ENCODE data around the gene TEAD2.

Gene TEAD2

DNA sequence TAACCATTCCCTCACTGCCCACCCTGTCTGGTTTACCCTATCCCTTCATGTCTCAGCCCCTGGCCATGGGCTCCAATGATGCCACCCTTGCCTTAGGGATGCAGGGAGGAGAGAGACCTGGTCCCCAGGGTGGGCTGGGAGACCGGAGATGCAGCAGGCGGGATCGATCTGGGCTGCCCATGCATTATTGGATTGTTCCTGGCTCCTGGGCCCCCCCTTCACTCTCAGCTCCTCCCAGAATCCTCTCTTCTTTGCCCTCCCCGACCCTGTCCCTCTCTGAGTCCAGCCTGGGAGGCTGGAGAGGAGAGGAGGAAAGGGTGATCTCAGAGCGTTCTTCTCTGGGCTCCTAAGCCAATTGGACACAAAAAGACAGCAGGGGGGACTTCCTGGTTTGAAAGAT lies 31.7 kb upstream of the TEAD2 start:
- H3K4me3 ChIP-seq (ENCODE audit: low read length) = no peak overlapping the region
- no peak for DNase-seq (ENCODE audit: low read depth)
- TF ChIP-seq, protein P1, sequence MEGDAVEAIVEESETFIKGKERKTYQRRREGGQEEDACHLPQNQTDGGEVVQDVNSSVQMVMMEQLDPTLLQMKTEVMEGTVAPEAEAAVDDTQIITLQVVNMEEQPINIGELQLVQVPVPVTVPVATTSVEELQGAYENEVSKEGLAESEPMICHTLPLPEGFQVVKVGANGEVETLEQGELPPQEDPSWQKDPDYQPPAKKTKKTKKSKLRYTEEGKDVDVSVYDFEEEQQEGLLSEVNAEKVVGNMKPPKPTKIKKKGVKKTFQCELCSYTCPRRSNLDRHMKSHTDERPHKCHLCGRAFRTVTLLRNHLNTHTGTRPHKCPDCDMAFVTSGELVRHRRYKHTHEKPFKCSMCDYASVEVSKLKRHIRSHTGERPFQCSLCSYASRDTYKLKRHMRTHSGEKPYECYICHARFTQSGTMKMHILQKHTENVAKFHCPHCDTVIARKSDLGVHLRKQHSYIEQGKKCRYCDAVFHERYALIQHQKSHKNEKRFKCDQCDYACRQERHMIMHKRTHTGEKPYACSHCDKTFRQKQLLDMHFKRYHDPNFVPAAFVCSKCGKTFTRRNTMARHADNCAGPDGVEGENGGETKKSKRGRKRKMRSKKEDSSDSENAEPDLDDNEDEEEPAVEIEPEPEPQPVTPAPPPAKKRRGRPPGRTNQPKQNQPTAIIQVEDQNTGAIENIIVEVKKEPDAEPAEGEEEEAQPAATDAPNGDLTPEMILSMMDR (conservative IDR thresholded peaks at IDR 0.05; ENCODE audit: low read depth, low read length) = no peak

DNA sequence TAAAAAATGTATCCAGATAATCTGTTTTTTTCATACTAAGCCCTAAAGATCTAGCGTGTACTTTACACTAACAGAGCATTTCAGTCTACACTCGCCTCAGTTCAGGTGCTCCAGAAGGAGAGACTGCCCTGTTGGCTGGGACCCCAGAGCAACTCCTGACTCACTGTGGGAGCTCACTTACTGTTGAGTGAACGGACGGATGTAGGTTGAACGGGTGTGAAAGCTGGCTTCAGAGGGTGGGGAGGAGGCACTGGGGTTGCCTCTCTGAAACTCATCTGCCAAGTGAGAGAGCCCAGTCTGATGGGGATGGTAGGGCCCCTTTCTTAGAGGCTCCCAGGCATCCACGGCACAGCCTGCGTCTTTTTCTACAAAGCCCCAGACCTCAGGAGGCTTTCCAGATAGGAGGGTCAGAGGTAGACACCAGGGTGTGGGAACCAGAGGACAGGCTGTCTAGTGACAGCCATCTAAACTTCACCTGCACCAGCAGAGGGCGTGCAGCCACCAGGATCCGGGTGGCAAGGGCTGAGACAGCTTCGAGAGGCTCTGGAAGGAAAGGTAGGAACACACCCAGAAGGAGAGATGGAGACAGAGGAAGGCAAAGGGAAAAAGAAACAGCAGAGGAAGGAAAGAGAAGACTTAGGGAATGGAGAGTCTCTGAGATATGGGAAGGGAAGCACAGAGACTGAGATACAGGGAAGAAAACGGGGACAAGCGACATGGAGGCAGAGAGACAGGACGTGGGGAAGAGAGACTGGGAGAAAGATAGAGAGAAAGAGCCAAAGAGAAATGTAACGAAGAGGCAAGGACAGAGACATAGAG lies 29.6 kb upstream of the TEAD2 start:
- no peak for DNase-seq (ENCODE audit: low read depth)
- no peak overlapping the region for H3K4me3 ChIP-seq (ENCODE audit: low read length)
- TF ChIP-seq, protein P1 (conservative IDR thresholded peaks at IDR 0.05; ENCODE audit: low read depth, low read length) = peak; percentile 87

DNA sequence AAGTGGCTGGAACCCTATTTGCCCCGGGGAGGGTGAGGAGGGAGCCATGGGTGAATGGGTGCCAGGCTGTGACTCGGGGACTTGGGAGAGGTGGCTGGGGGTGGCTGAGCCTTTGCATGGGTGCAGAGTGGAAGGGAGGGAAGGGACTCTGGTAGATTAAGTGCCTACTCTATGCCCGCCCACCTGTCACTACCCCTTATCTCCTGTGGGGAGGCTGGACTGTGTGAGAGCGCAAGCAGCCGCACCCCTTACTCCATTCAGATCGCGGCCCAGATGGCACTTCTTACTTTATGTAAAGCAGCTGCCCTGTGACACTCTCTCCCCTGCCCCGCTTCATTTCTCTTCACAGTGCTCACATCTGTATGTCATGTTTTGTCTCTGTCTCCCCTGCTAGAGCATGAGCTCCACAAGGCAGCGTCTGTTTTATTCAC lies 28.7 kb upstream of the TEAD2 start:
- H3K4me3 ChIP-seq (ENCODE audit: low read length) = no peak overlapping the region
- DNase-seq (ENCODE audit: low read depth) = no peak
- TF ChIP-seq, protein P1 (conservative IDR thresholded peaks at IDR 0.05; ENCODE audit: low read depth, low read length) = no peak

DNA sequence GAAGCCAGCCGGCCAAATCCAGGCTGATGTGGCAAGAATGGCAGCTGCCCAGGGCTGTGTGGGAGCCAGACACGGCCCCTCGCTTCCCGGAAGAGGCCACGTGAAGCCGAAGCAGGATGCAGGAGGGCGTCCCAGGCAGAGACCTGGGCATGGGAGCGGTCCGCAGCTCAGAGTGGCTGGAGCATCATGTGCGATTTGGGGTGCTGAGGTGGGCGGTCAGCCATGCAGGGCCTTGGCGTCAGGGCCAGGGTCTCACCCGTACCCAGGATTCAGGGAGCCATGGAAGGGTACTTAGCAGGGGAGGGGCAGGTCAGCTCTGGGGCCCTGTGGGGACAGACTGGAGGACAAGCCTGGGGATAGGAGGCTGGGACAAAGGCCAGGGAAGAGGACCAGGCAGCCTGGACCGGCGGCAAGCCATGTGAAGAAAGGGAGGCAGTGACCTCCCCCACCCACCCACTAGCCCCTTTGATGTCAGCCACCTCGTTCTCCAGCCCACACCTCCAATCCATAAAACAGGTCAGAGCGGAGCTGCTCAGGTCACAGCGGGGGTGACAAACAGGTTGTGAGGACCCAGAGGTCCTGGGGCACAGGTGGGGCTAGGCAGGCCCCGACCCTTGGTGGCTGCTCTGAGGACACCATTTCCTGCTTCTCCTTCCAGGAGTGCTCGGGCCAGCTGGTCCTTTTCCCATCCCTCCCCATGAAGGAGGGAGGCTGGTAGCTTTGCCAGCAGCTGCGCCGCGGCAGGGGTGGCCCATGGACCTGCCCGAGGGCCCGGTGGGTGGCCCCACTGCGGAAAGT lies 28.1 kb upstream of the TEAD2 start:
- no peak for DNase-seq (ENCODE audit: low read depth)
- TF ChIP-seq, protein P1 (conservative IDR thresholded peaks at IDR 0.05; ENCODE audit: low read depth, low read length) = no peak
- H3K4me3 ChIP-seq (ENCODE audit: low read length) = no peak overlapping the region

DNA sequence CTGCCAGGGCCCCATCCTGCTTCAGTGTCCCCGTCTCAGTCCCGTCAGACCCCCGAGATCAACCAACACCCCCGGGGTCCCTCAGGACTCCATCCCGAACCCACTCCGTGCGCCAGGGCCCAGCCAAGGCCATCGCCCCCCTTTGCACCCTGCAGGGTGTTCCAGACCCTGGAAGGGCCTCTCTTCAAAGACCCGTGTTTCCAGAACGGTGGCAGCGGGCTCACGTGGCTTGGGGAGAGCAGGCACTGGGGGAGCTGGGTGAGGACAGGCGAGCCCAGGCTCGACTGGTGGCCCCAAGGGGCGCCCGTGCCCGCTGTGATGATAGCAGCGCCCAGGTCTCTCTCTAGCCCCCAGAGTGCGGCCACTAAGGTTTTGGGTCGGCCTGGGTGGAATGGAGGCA lies 27.2 kb upstream of the TEAD2 start:
- DNase-seq (ENCODE audit: low read depth) = no peak
- TF ChIP-seq, protein P1 (conservative IDR thresholded peaks at IDR 0.05; ENCODE audit: low read depth, low read length) = no peak
- H3K4me3 ChIP-seq (ENCODE audit: low read length) = no peak overlapping the region

DNA sequence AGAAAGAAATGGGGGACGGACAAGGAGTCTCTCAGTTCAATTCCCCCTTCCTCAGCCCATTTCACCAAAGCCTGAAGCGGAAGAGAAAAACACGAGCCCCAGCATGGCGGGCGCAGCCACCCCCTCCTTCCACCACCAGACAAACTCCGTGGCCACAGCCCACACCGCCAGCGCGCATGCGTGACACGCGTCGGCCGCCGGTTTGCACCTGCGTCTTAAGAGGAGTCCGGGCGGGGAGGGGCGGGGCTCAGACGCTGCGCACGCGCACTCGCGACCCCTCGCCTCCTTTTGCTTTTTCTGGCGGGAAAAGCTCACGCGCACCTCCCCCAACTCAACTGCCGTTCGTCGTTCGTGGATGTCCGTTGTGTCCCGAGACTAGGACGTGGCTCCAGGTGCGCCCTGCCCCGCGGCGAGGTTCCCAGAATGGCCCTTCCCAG lies 25.7 kb upstream of the TEAD2 start, which contains the start of gene KASH5:
TSS of gene KASH5 (plus strand) at position 314 of the 437 bp plus-strand sequence. CDS start 2,635 bp downstream, outside the sequence.
- no peak within 1 kb of the TSS for H3K4me3 ChIP-seq (ENCODE audit: low read length)
- no peak for DNase-seq (ENCODE audit: low read depth)
- TF ChIP-seq, protein P1 (conservative IDR thresholded peaks at IDR 0.05; ENCODE audit: low read depth, low read length) = no peak
